HUDEP-2 (cell line): ENCODE results near the gene ARL3.
A peak's percentile ranks its signal among the peaks of the same experiment; 100 is the strongest.
"Not testable (repeated sequence)": the region's sequence is repeated elsewhere in the genome, so short reads cannot be mapped to it uniquely, and the experiment has no call there.

Experiments
- DNase-seq, 76 experiments: peaks; one replicate each; lab custom pipeline; 2025; ENCODE audit not compliant: unreplicated experiment in 76 of 76; lab: John Stamatoyannopoulos, UW

ARL3 gene, protein sequence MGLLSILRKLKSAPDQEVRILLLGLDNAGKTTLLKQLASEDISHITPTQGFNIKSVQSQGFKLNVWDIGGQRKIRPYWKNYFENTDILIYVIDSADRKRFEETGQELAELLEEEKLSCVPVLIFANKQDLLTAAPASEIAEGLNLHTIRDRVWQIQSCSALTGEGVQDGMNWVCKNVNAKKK

GRCh38 chr10:102713814-102714620 is at the start of gene ARL3:
ARL3 (minus strand) TSS chr10:102714397; CDS start chr10:102714275, 122 bp downstream.
- peak; percentile 64 to 99 (median 96) for DNase-seq

DNA sequence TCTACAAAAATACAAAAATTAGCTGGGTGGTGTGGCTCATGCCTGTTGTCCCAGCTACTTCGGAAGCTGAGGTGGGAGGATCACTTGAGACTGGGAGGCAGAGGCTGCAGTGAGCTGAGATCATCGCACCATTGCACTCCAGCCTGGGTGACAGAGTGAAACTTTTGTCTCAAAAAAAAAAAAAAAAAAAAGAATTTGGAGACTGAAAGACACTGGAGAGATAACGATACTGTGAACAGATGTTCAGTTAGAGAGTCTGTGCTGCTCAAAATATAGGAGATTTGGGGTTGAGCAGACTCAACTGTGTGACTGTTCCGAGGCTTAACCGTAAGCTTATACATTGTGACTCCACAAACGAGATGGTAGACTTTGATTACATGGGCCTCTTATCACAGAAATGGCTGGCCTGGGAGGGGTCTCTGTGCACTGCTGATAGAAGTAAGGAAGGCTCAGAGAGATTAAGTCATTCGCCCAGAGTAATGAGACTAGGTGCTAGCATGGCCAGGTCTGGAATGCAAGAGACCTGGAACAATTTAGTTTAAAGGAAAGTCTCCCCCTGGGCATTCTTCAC is 48.9 kb upstream of the ARL3 start:
- peak in 73 of 76 experiments; percentile 47 to 95 (median 78) for DNase-seq

DNA sequence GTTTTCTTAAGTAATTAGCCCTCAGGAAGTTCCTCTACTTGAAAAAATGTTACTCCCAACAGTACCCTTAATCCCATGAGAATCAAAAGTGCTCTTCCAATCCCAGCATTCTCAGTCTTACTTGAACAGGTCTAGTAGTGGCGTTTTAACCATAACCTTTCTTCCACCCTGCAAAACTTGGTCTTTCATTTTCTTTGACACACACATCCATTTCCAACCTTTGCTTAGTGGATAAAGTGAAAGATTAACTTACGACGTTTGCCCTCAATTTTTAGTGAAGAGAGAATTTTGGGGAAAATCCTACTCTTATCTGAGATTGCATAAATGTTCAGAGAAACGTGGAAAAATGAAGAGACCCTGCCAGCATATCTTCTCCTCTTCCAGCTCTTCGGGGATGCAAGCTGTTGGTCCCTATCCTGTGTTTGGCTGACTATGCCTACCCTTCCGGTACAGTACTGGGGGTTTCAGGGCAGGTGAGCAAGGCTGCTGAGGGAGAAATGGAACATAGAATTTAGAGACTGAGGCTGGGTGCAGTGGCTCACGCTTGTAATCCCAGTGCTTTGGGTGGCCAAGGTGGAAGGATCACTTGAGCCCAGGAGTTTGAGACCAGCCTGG is 48.3 kb upstream of the ARL3 start:
- DNase-seq, result no peak

- no peak for DNase-seq
Observed at GRCh38 chr10:102761981-102762380, 47.8 kb upstream of the ARL3 start.

DNA sequence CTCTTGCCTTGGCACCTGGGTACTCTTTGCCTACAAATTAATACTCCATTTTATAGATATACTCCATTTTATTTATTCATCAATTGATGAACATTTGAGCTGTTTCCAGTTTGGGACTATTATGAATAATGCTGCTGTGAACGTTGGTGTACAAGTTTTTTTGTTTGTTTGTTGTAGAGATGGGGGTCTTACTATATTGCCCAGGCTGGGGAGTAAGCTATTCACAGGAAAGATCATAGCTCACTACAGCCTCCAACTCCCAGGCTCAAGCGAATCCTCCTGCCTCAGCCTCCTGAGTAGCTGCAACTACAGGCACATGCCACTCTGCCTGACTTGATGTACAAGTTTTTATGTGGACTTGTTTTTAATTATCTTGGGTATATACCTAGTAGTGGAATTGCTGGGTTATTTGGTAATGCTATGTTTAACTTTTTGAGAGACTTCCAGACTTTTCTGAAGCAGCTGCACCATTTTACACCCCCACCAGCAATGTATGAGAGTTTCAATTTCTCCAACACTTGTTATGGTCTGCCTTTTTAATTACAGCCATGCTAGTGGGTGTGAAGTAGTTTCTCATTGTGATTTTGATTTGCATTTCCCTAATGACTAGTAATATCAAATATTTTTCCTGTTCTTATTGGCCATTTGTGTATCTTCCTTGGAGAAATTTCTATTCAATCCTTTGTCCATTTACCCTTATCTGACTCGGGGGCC is 45.5 kb upstream of the ARL3 start:
- DNase-seq, result no peak

- not testable (repeated sequence) for DNase-seq
Observed at GRCh38 chr10:102758933-102759262, 44.7 kb upstream of the ARL3 start.

DNA sequence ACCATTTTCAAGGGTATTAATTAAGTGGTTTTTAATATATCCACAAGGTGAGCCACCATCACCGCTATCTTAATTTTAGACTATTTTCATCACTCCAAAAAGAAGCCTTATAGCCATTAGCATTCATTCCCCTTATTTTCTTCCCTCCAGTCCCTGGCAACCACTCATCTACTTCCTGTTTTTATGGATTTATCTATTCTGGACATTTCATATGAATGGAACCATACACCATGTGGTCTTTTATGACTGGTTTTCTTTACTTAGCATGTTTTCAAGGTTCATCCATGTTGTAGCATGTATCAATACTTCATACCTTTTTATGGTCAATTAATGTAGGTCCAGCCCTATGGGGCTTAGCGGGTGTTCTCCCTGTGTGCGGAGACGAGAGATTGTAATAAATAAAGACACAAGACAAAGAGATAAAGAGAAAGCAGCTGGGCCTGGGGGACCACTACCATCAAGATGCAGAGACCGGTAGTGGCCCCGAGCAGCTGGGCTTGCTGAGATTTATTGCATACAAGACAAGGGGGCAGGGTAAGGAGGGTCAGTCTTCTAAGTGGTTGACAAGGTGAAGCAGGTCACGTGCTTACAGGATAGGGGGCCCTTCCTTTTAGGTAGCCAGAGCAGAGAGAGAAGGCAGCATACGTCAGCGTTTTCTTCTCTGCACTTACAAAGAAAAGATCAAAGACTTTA is 44.2 kb upstream of the ARL3 start:
- DNase-seq, result no peak

DNA sequence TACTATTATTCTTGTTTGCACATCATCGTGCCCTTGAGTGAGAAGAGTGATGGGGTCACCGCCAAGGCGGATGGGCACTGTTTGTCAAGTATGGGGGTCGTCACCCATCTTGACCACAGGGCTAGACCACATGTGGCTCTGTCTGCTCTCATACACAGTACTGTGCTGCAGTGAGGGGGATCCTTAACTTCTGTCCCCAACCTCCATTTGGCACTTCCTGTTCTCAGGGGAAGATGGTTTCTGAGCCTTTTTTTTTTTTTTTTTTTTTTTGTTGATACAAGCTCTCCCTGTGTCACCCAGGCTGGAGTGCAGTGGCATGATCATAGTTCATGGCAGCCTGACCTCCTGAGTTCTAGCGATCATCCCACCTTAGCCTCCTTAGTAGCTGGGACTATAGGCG is 43.1 kb upstream of the ARL3 start:
- no peak for DNase-seq

DNA sequence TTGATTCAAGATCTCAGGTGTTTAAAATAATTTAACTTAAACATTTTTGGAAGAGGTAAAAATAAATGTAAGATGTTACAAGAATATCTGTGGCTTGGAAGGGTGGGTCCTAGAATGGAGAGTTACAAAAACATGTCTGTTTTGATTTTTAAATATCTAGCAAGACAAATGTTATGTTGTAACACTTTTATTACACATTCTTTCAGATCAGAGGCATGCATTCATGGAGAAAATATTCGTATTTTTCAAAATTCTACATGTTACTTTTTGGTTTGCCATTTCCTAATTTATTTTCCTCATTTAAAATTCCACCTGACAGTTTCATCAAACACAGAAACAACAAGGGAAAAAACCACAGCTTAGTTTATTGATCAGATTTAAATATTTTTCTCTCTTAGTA is 39.5 kb upstream of the ARL3 start:
- no peak for DNase-seq

GRCh38 chr10:102752934-102753664 is 38.9 kb upstream of the ARL3 start:
- DNase-seq, result peak in 34 of 76 experiments; percentile 8 to 62 (median 38)

- DNase-seq, result no peak
Observed at GRCh38 chr10:102752266-102752930, 38.2 kb upstream of the ARL3 start.

- no peak for DNase-seq
Observed at GRCh38 chr10:102745157-102745556, 31.0 kb upstream of the ARL3 start.

GRCh38 chr10:102744374-102745051 is 30.3 kb upstream of the ARL3 start:
- DNase-seq, result peak in 14 of 76 experiments; percentile 5 to 39 (median 16)

GRCh38 chr10:102743588-102744373 is 29.6 kb upstream of the ARL3 start, which contains the start of gene WBP1L:
WBP1L (plus strand) TSS chr10:102743948; CDS start chr10:102744054, 106 bp downstream.
- peak in 74 of 76 experiments; percentile 67 to 99 (median 96) for DNase-seq

DNA sequence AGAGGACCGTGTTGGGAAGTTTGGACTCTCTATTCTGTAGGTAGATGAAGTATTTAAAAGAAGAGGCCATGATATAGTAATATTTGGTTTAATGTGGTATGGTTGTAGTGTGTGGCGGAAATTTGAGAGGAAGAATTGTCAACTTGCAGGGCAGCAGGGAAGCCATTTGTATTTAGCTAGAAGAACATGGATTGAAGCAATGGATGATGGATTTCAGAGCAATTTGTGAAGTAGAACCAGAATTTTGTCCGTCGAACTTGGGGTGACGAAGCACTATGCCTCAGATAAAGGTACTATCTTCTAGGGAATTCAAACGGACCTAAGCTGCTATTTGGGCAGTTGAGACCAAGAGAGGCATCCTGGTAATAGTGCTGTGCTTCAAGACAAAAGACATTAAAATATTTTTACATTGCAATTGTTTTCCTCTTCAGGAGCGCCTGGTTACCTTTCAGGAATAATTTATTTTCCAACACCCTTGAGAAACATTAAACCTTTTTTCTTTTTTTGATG is 28.9 kb upstream of the ARL3 start:
- DNase-seq, result peak in 5 of 76 experiments; percentile 26 to 47 (median 38)

- not testable (repeated sequence) for DNase-seq
Observed at GRCh38 chr10:102742313-102742712, 28.1 kb upstream of the ARL3 start.

DNA sequence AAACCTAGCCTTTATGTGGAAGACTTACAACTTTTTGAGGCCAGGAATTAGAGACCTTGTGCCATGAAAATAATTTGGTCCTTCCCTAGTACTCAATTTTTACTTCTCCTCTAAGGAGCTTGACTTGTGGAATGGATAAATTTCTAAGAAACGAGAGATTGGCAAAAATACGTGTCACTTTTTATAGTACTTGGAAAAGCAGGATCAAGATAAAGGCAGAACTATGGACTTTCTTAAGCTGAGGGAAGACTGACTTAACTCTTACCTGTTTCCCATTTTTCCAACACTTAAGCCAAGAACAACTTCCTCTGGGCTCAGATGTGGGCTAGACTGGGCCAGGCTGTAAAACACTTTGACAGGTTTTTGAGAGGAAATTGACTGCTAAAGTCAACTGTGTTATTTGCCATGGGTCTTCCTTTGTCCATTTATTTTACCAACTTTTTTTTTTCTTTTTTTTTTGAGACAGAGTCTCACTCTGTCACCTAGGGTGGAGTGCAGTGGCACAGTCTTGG is 27.6 kb upstream of the ARL3 start:
- DNase-seq, result no peak
